HG02623 (cell line): Measurements from ENCODE around the gene ZDHHC13.

Experiments
- ATAC-seq: cut with Tn5 transposase; IDR thresholded peaks from one replicate; pipeline ENCODE4 v1.9.1; 2021; ENCODE audit warnings: moderate library complexity; ENCODE audit not compliant: unreplicated experiment

Gene ZDHHC13

GRCh38 chr11:19200410-19201201 lies 83.6 kb downstream of the ZDHHC13 start:
- no peak for ATAC-seq

- no peak for ATAC-seq
Measured at GRCh38 chr11:19201737-19202605, 85.0 kb downstream of the ZDHHC13 start, which contains the start of gene CSRP3. CSRP3 (minus strand) TSS chr11:19201983; CDS start chr11:19192448, 9,535 bp downstream.

GRCh38 chr11:19204836-19205235 lies 87.9 kb downstream of the ZDHHC13 start:
- no peak for ATAC-seq

GRCh38 chr11:19208181-19208580 lies 91.2 kb downstream of the ZDHHC13 start:
- no peak for ATAC-seq

GRCh38 chr11:19208959-19209546 lies 92.1 kb downstream of the ZDHHC13 start:
- no peak for ATAC-seq

- ATAC-seq, result no peak
Measured at GRCh38 chr11:19209617-19210370, 92.8 kb downstream of the ZDHHC13 start.

GRCh38 chr11:19216021-19216420 lies 99.1 kb downstream of the ZDHHC13 start:
- ATAC-seq, result no peak

- no peak for ATAC-seq
Measured at GRCh38 chr11:19216709-19217374, 99.9 kb downstream of the ZDHHC13 start.

GRCh38 chr11:19218216-19218615 lies 101.2 kb downstream of the ZDHHC13 start:
- no peak for ATAC-seq

GRCh38 chr11:19218786-19219460 lies 102.0 kb downstream of the ZDHHC13 start:
- no peak for ATAC-seq

GRCh38 chr11:19220903-19221724 lies 104.1 kb downstream of the ZDHHC13 start:
- ATAC-seq, result no peak

- ATAC-seq, result no peak
Measured at GRCh38 chr11:19225123-19225522, 108.2 kb downstream of the ZDHHC13 start.

- ATAC-seq, result no peak
Measured at GRCh38 chr11:19225581-19225980, 108.6 kb downstream of the ZDHHC13 start.
